Measurements from ENCODE around the gene FAM20C. TPM values are rescaled to one million over a fixed set of nuclear protein-coding genes. Genes with fewer than 3 reads are reported as not detected.

The FAM20C gene
- total and polyA plus RNA-seq, 10 of the 15 experiments (the other 5 are each of a cell fraction or from before 2014, with no cell fraction given), result 0.44 TPM; not detected in 9

DNA sequence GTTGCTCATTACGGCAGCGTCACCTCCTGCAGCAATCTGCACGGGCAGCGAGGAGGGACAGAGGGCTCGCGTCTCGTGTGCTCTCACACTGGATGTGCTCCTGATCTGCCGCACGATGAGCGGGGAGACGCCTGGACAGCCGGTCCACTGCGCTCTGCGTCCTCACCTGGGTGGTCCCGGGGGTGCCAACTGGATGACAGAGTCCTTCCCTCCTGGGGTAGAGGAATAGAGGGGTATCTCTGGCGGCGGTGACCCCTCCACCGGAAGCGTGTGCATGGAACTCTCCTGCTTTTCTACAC, 3.4 kb downstream of the FAM20C start (continued):
- TF ChIP-seq, protein P1, sequence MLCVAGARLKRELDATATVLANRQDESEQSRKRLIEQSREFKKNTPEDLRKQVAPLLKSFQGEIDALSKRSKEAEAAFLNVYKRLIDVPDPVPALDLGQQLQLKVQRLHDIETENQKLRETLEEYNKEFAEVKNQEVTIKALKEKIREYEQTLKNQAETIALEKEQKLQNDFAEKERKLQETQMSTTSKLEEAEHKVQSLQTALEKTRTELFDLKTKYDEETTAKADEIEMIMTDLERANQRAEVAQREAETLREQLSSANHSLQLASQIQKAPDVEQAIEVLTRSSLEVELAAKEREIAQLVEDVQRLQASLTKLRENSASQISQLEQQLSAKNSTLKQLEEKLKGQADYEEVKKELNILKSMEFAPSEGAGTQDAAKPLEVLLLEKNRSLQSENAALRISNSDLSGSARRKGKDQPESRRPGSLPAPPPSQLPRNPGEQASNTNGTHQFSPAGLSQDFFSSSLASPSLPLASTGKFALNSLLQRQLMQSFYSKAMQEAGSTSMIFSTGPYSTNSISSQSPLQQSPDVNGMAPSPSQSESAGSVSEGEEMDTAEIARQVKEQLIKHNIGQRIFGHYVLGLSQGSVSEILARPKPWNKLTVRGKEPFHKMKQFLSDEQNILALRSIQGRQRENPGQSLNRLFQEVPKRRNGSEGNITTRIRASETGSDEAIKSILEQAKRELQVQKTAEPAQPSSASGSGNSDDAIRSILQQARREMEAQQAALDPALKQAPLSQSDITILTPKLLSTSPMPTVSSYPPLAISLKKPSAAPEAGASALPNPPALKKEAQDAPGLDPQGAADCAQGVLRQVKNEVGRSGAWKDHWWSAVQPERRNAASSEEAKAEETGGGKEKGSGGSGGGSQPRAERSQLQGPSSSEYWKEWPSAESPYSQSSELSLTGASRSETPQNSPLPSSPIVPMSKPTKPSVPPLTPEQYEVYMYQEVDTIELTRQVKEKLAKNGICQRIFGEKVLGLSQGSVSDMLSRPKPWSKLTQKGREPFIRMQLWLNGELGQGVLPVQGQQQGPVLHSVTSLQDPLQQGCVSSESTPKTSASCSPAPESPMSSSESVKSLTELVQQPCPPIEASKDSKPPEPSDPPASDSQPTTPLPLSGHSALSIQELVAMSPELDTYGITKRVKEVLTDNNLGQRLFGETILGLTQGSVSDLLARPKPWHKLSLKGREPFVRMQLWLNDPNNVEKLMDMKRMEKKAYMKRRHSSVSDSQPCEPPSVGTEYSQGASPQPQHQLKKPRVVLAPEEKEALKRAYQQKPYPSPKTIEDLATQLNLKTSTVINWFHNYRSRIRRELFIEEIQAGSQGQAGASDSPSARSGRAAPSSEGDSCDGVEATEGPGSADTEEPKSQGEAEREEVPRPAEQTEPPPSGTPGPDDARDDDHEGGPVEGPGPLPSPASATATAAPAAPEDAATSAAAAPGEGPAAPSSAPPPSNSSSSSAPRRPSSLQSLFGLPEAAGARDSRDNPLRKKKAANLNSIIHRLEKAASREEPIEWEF (IDR thresholded peaks at IDR 0.05; ENCODE audit: insufficient replicate concordance, low read depth, low read length), result no peak
- no peak for TF ChIP-seq YBX1 (IDR thresholded peaks at IDR 0.05)
- TF ChIP-seq, protein P2, sequence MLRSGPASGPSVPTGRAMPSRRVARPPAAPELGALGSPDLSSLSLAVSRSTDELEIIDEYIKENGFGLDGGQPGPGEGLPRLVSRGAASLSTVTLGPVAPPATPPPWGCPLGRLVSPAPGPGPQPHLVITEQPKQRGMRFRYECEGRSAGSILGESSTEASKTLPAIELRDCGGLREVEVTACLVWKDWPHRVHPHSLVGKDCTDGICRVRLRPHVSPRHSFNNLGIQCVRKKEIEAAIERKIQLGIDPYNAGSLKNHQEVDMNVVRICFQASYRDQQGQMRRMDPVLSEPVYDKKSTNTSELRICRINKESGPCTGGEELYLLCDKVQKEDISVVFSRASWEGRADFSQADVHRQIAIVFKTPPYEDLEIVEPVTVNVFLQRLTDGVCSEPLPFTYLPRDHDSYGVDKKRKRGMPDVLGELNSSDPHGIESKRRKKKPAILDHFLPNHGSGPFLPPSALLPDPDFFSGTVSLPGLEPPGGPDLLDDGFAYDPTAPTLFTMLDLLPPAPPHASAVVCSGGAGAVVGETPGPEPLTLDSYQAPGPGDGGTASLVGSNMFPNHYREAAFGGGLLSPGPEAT (IDR thresholded peaks at IDR 0.05; ENCODE audit: low read depth), result no peak

DNA sequence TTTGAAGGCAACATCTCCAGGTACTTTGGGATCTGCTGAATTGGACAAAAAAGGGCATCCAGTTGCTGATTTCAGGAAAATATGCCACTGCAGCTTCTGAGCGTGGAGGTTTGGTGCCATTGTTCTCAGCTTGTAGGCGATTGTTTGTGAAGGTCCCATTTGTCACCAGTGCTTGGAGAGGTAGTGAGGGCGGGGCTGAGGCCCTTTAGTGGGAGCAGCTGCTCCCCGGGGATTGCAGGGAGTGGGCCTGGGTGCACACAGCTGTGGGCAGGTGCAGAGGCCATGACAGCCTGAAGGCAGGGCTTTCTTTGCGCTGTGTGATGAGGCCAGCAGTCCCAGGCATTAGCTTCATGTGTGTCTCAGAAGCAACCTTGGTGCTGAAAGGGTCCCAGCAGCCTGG, 3.9 kb downstream of the FAM20C start:
- H3K4me3 ChIP-seq, result no peak overlapping the region
- RAD21 ChIA-PET (ENCODE audit: unreplicated experiment), result no interaction called here
- H3K27ac ChIP-seq (ENCODE audit: control insufficient read depth, insufficient read depth), result no peak overlapping the region
- no peaks in the 10 kb centered on the region for H3K4me1 ChIP-seq (ENCODE audit: control insufficient read depth, insufficient read depth, low read length)
- no peak overlapping the region for H3K4me2 ChIP-seq (ENCODE audit: control insufficient read depth, insufficient read depth)
- CTCF ChIA-PET, result no interaction called here
- no peaks in the 10 kb centered on the region for H3K79me2 ChIP-seq (ENCODE audit: control insufficient read depth, insufficient read depth, low read length)
- SMC1A ChIA-PET (ENCODE audit: uncharacterized antibody, unreplicated experiment), result no interaction called here
- no peak for ATAC-seq
- POLR2A ChIA-PET, result no interaction called here
- 19% methylated on average over 5 of the region's 5 CpGs for WGBS (ENCODE audit: insufficient coverage, insufficient replicate concordance, low lambda C conversion rate, missing lambda C conversion rate)
- no peak overlapping the region for H2AFZ ChIP-seq (ENCODE audit: control insufficient read depth, low read depth, low read length)
- no peak overlapping the region for H3K9ac ChIP-seq (ENCODE audit: control insufficient read depth, insufficient read depth, low read length)
- H3K9me3 ChIP-seq (replicated peaks; ENCODE audit: control insufficient read depth, insufficient read depth, low read length), result no peaks in the 10 kb centered on the region
- in situ Hi-C loops (cut with MboI) (no loop called here), intact Hi-C loops (cut with micrococcal nuclease; ENCODE audit: unreplicated experiment) (no loop called here)
- no peak for FAIRE-seq
- no peaks in the 10 kb centered on the region for H4K20me1 ChIP-seq (ENCODE audit: control insufficient read depth, insufficient read depth)
- no peak for TF ChIP-seq LARP7 (IDR thresholded peaks at IDR 0.05)
- no peak for TF ChIP-seq SIN3A (IDR thresholded peaks at IDR 0.05; ENCODE audit: low read depth, low read length)
- TF ChIP-seq TCF12 (IDR thresholded peaks at IDR 0.05; ENCODE audit: low read depth, low read length), result no peak
- no peak for TF ChIP-seq BRCA1 (IDR thresholded peaks at IDR 0.05; ENCODE audit: low read depth, low read length)
- TF ChIP-seq, protein P3, sequence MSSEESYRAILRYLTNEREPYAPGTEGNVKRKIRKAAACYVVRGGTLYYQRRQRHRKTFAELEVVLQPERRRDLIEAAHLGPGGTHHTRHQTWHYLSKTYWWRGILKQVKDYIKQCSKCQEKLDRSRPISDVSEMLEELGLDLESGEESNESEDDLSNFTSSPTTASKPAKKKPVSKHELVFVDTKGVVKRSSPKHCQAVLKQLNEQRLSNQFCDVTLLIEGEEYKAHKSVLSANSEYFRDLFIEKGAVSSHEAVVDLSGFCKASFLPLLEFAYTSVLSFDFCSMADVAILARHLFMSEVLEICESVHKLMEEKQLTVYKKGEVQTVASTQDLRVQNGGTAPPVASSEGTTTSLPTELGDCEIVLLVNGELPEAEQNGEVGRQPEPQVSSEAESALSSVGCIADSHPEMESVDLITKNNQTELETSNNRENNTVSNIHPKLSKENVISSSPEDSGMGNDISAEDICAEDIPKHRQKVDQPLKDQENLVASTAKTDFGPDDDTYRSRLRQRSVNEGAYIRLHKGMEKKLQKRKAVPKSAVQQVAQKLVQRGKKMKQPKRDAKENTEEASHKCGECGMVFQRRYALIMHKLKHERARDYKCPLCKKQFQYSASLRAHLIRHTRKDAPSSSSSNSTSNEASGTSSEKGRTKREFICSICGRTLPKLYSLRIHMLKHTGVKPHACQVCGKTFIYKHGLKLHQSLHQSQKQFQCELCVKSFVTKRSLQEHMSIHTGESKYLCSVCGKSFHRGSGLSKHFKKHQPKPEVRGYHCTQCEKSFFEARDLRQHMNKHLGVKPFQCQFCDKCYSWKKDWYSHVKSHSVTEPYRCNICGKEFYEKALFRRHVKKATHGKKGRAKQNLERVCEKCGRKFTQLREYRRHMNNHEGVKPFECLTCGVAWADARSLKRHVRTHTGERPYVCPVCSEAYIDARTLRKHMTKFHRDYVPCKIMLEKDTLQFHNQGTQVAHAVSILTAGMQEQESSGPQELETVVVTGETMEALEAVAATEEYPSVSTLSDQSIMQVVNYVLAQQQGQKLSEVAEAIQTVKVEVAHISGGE (CRISPR knock-in tag; IDR thresholded peaks at IDR 0.05), result no peak
- TF ChIP-seq RB1 (IDR thresholded peaks at IDR 0.05; ENCODE audit: borderline replicate concordance), result no peak
- no peak for DNase-seq (ENCODE audit: low read depth, low spot score)
- no peaks in the 10 kb centered on the region for H3K36me3 ChIP-seq (ENCODE audit: control insufficient read depth in 2 of 2, insufficient read depth in 2 of 2, low read length in 1 of 2)
- no peaks in the 10 kb centered on the region for H3K27me3 ChIP-seq (replicated peaks in 1 of 2; ENCODE audit: control insufficient read depth in 2 of 2, insufficient read depth in 2 of 2, low read length in 1 of 2)
- no TSS peak for BruUV-seq (replicated peaks)
